ENCODE data around the gene SPAG6.

- TF ChIP-seq POLR2A (IDR thresholded peaks at IDR 0.05) = no peak
- TF ChIP-seq CTCF (IDR thresholded peaks at IDR 0.05) = no peak
Observed at GRCh38 chr10:22438711-22439110, 93.4 kb downstream of the SPAG6 start.

Measured in esophagus squamous epithelium (tissue), 4 donors.